ENCODE data around the gene PLXNB1.

DNA sequence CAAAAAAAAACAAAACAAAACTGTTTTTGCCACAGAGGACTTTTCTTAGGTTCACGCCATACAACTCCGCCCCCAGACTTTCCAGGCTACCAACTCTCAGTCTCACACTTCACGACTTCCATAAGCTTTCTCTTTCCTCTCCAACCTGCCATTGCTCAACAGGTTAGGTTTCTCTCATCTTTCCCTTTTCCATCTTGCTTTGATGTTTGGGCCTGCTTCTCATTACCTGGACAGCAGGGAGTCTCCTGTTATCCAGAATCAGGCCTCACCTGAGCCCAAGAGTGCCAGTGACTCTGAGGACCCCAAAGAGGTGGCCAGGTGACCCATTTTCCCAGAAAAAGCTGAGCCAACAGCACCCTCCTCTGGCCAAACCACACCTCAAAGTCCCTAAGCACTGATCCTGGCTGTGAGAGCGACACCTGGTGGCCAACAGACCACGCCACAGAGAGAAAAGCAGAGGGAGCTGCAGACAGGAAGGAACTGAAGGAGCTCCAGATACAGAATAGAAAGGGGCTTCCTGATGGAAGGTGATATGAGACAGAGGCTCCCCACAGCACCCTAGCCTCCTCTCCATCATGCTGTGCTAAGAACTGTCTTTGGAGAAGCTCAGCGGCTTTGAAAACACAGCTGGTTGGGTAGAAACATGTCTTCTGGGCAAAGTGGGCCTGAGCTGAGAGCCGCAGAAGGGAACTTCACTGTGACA lies 6.0 kb upstream of the PLXNB1 start:
- TF ChIP-seq POLR2AphosphoS5 (IDR thresholded peaks at IDR 0.05; ENCODE audit: borderline replicate concordance, low read depth, low read length), result no peak
- TF ChIP-seq EZH2 (IDR thresholded peaks at IDR 0.05), result no peak
